Activated T-cell treated with anti-CD3 and anti-CD28 coated beads for 1 hour (primary cell): ENCODE data around the gene SURF2.
"Not testable (repeated sequence)": the region's sequence is repeated elsewhere in the genome, so short reads cannot be mapped to it uniquely, and the experiment has no call there.

Experiments
- DNase-seq: peaks from one replicate; pipeline ENCODE4 v3.0.0-alpha.2; 2020; ENCODE audit warnings: low read depth

The SURF2 gene

GRCh38 chr9:133377280-133377679 is 20.9 kb downstream of the SURF2 start:
- not testable (repeated sequence) for DNase-seq

- DNase-seq, result no peak
Observed at GRCh38 chr9:133377721-133378216, 21.4 kb downstream of the SURF2 start.

GRCh38 chr9:133378408-133378962 is 22.1 kb downstream of the SURF2 start:
- no peak for DNase-seq

- no peak for DNase-seq
Observed at GRCh38 chr9:133379153-133380086, 23.1 kb downstream of the SURF2 start.

GRCh38 chr9:133380734-133381133 is 24.4 kb downstream of the SURF2 start:
- no peak for DNase-seq

- DNase-seq, result no peak
Observed at GRCh38 chr9:133382507-133383141, 26.3 kb downstream of the SURF2 start.

GRCh38 chr9:133383438-133383837 is 27.1 kb downstream of the SURF2 start:
- no peak for DNase-seq

- no peak for DNase-seq
Observed at GRCh38 chr9:133384736-133385321, 28.5 kb downstream of the SURF2 start.

- no peak for DNase-seq
Observed at GRCh38 chr9:133385452-133385851, 29.1 kb downstream of the SURF2 start.

GRCh38 chr9:133386338-133386737 is 30.0 kb downstream of the SURF2 start:
- no peak for DNase-seq

- no peak for DNase-seq
Observed at GRCh38 chr9:133387680-133388079, 31.3 kb downstream of the SURF2 start.

- DNase-seq, result no peak
Observed at GRCh38 chr9:133389025-133389557, 32.7 kb downstream of the SURF2 start.

- no peak for DNase-seq
Observed at GRCh38 chr9:133389562-133389961, 33.2 kb downstream of the SURF2 start.

- no peak for DNase-seq
Observed at GRCh38 chr9:133390713-133391112, 34.4 kb downstream of the SURF2 start.

GRCh38 chr9:133391449-133391848 is 35.1 kb downstream of the SURF2 start:
- DNase-seq, result not testable (repeated sequence)

GRCh38 chr9:133392308-133392707 is 36.0 kb downstream of the SURF2 start:
- not testable (repeated sequence) for DNase-seq

GRCh38 chr9:133393399-133393798 is 37.0 kb downstream of the SURF2 start:
- DNase-seq, result no peak

- no peak for DNase-seq
Observed at GRCh38 chr9:133394687-133395271, 38.4 kb downstream of the SURF2 start.

GRCh38 chr9:133396952-133397351 is 40.6 kb downstream of the SURF2 start:
- DNase-seq, result no peak

- DNase-seq, result no peak
Observed at GRCh38 chr9:133397370-133397769, 41.0 kb downstream of the SURF2 start.

- DNase-seq, result no peak
Observed at GRCh38 chr9:133397895-133398294, 41.5 kb downstream of the SURF2 start.

GRCh38 chr9:133400292-133400691 is 43.9 kb downstream of the SURF2 start:
- no peak for DNase-seq
